GM21825 (cell line): ENCODE measurements around the gene ADRA1B.
"Not testable (repeated sequence)": the region's sequence is repeated elsewhere in the genome, so short reads cannot be mapped to it uniquely, and the experiment has no call there.

Experiments
- ATAC-seq: cut with Tn5 transposase; IDR thresholded peaks from one replicate; pipeline ENCODE4 v1.9.1; 2021; ENCODE audit warnings: mild to moderate bottlenecking, moderate library complexity; ENCODE audit not compliant: unreplicated experiment

Gene ADRA1B

GRCh38 chr5:159965031-159965837, 49.0 kb downstream of the ADRA1B start:
- no peak for ATAC-seq

- not testable (repeated sequence) for ATAC-seq
Measured at GRCh38 chr5:159965838-159966128, 49.5 kb downstream of the ADRA1B start.

GRCh38 chr5:159969966-159970365, 53.7 kb downstream of the ADRA1B start:
- ATAC-seq: no peak

GRCh38 chr5:159971038-159971437, 54.8 kb downstream of the ADRA1B start:
- no peak for ATAC-seq

GRCh38 chr5:159971514-159971913, 55.2 kb downstream of the ADRA1B start:
- ATAC-seq: no peak

GRCh38 chr5:159971931-159972461, 55.7 kb downstream of the ADRA1B start:
- ATAC-seq: no peak

- ATAC-seq: no peak
Measured at GRCh38 chr5:159972538-159973362, 56.5 kb downstream of the ADRA1B start.

GRCh38 chr5:159975462-159976019, 59.3 kb downstream of the ADRA1B start:
- ATAC-seq: no peak

- ATAC-seq: no peak
Measured at GRCh38 chr5:159976921-159977320, 60.6 kb downstream of the ADRA1B start.

- no peak for ATAC-seq
Measured at GRCh38 chr5:159978358-159978757, 62.1 kb downstream of the ADRA1B start.

- ATAC-seq: no peak
Measured at GRCh38 chr5:159982421-159983173, 66.3 kb downstream of the ADRA1B start.

GRCh38 chr5:159987031-159987674, 70.9 kb downstream of the ADRA1B start:
- ATAC-seq: peak; percentile 93

- ATAC-seq: no peak
Measured at GRCh38 chr5:159990506-159990905, 74.2 kb downstream of the ADRA1B start.

- ATAC-seq: no peak
Measured at GRCh38 chr5:159992566-159992965, 76.3 kb downstream of the ADRA1B start.

GRCh38 chr5:159993194-159993593, 76.9 kb downstream of the ADRA1B start:
- no peak for ATAC-seq

- ATAC-seq: no peak
Measured at GRCh38 chr5:159995907-159996306, 79.6 kb downstream of the ADRA1B start.

GRCh38 chr5:160001457-160001856, 85.2 kb downstream of the ADRA1B start:
- ATAC-seq: no peak

- no peak for ATAC-seq
Measured at GRCh38 chr5:160007514-160007913, 91.2 kb downstream of the ADRA1B start.

GRCh38 chr5:160008529-160008876, 92.2 kb downstream of the ADRA1B start:
- not testable (repeated sequence) for ATAC-seq

GRCh38 chr5:160008877-160009590, 92.8 kb downstream of the ADRA1B start, which contains the start of gene TTC1:
TSS of gene TTC1 (plus strand) at chr5:160009139. CDS start at chr5:160010529, 1,390 bp downstream.
- peak; percentile 99 for ATAC-seq
